ENCODE measurements around the gene HAUS6. TPM values are rescaled to one million over a fixed set of nuclear protein-coding genes. Genes with fewer than 3 reads are reported as not detected.

HAUS6 gene
- total and polyA plus RNA-seq, 2 of the 13 experiments (the other 11 are each of a cell fraction or from before 2014, with no cell fraction given) = 9.8 to 31.1 TPM

GRCh38 chr9:19119801-19120440 lies 17.2 kb upstream of the HAUS6 start (continued):
- TF ChIP-seq PBX3 (CRISPR knock-in tag; IDR thresholded peaks at IDR 0.05; ENCODE audit: borderline replicate concordance) (no peak), ZBTB34 (CRISPR knock-in tag; IDR thresholded peaks at IDR 0.05) (no peak), ATF2 (CRISPR knock-in tag; IDR thresholded peaks at IDR 0.05) (no peak), XRCC5 (optimal IDR thresholded peaks at IDR 0.05; ENCODE audit: low read length) (no peak), RBFOX2 (IDR thresholded peaks at IDR 0.05; ENCODE audit: low read depth, low read length) (peak; percentile 66), NPAS2 (CRISPR knock-in tag; IDR thresholded peaks at IDR 0.05; ENCODE audit: borderline replicate concordance) (no peak), AGO2 (optimal IDR thresholded peaks at IDR 0.05; ENCODE audit: low read depth, low read length) (peak; percentile 26), ASH2L (IDR thresholded peaks at IDR 0.05; ENCODE audit: insufficient read length, low read depth, low read length) (no peak), RFX3 (CRISPR knock-in tag; IDR thresholded peaks at IDR 0.05) (no peak), PAF1 (CRISPR knock-in tag; IDR thresholded peaks at IDR 0.05) (no peak), ZBTB38 (CRISPR knock-in tag; IDR thresholded peaks at IDR 0.05) (0 out of 2 replicates have a peak, but pooled peaks have one; percentile 49), ZFY (CRISPR knock-in tag; IDR thresholded peaks at IDR 0.05) (no peak), MNT (IDR thresholded peaks at IDR 0.05) (no peak), AKAP8 (CRISPR knock-in tag; IDR thresholded peaks at IDR 0.05) (no peak), KAT8 (CRISPR knock-in tag; IDR thresholded peaks at IDR 0.05) (no peak), PRDM15 (CRISPR knock-in tag; IDR thresholded peaks at IDR 0.05) (no peak), DMAP1 (CRISPR knock-in tag; IDR thresholded peaks at IDR 0.05) (no peak)

All from HepG2 (cell line).